Stimulated activated CD4-positive, alpha-beta T cell treated with anti-CD3 and anti-CD28 coated beads, Interleukin-2, amount 100 ng/mL, for 48 hours (primary cell): Measurements from ENCODE around the gene TBX15.

ENCODE experiments used
- DNase-seq, 2 donors: peaks; one replicate each; pipeline ENCODE4 v3.0.0-alpha.2; 2020

TBX15 gene

GRCh38 chr1:118988186-118989005, at the start of gene TBX15:
TSS of gene TBX15 (minus strand) at chr1:118988343. CDS start at chr1:118987795, 548 bp downstream.
- DNase-seq, result no peak

GRCh38 chr1:119034359-119034758, 46.2 kb upstream of the TBX15 start:
- no peak for DNase-seq

- no peak for DNase-seq
Observed at GRCh38 chr1:119032986-119033385, 44.8 kb upstream of the TBX15 start.

- DNase-seq, result no peak
Observed at GRCh38 chr1:119027759-119028158, 39.6 kb upstream of the TBX15 start.

- no peak for DNase-seq
Observed at GRCh38 chr1:119026956-119027355, 38.8 kb upstream of the TBX15 start.

- DNase-seq, result no peak
Observed at GRCh38 chr1:119015547-119015946, 27.4 kb upstream of the TBX15 start.

- no peak for DNase-seq
Observed at GRCh38 chr1:119012383-119012782, 24.2 kb upstream of the TBX15 start.

- DNase-seq, result no peak
Observed at GRCh38 chr1:119011706-119012105, 23.6 kb upstream of the TBX15 start.

GRCh38 chr1:119011116-119011515, 23.0 kb upstream of the TBX15 start:
- no peak for DNase-seq

GRCh38 chr1:119010201-119010600, 22.1 kb upstream of the TBX15 start:
- no peak for DNase-seq

- DNase-seq, result no peak
Observed at GRCh38 chr1:119009312-119009655, 21.1 kb upstream of the TBX15 start.

GRCh38 chr1:119008483-119009311, 20.6 kb upstream of the TBX15 start:
- DNase-seq, result no peak

GRCh38 chr1:119007670-119008482, 19.7 kb upstream of the TBX15 start:
- DNase-seq, result no peak

GRCh38 chr1:119007339-119007669, 19.2 kb upstream of the TBX15 start:
- DNase-seq, result no peak

- DNase-seq, result no peak
Observed at GRCh38 chr1:119006406-119007279, 18.5 kb upstream of the TBX15 start.

GRCh38 chr1:119005724-119006405, 17.7 kb upstream of the TBX15 start:
- DNase-seq, result no peak

- no peak for DNase-seq
Observed at GRCh38 chr1:119004781-119005180, 16.6 kb upstream of the TBX15 start.

GRCh38 chr1:119004129-119004527, 16.0 kb upstream of the TBX15 start:
- DNase-seq, result no peak

- no peak for DNase-seq
Observed at GRCh38 chr1:119003413-119004128, 15.4 kb upstream of the TBX15 start.

- no peak for DNase-seq
Observed at GRCh38 chr1:119002028-119002686, 14.0 kb upstream of the TBX15 start.
